ENCODE data around the gene NPTN.

DNA sequence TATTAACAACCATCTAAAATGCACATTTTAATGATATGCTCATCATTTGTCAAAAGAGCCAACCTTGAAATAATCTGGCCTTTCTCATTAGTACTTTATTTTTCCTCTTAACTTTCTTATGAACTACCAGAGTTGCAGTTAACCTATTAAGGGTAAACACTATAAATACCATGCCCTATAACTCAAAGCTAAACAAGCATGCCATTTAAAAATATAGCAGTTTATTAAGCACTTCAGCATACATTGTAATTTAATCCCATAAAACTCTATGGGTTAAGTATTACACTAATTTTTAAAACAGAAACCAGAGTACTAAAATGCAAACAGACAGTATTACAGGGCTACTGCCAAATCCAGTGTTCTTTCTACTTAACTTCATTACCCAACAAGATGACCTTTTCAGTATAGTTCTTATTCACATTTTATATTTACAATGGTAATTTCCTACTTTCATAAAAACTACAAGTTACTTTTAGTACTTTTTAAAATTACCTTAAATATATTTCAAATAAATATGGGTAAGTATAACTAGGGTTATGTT lies 11.8 kb downstream of the NPTN start:
- TF ChIP-seq PATZ1 (CRISPR knock-in tag; IDR thresholded peaks at IDR 0.05; ENCODE audit: borderline replicate concordance): no peak
- TF ChIP-seq ZC3H10 (CRISPR knock-in tag; IDR thresholded peaks at IDR 0.05): no peak
- TF ChIP-seq ARNTL (CRISPR knock-in tag; IDR thresholded peaks at IDR 0.05; ENCODE audit: borderline replicate concordance, low read depth): no peak
- no peak for TF ChIP-seq ESRRG (CRISPR knock-in tag; IDR thresholded peaks at IDR 0.05)
- no peak for TF ChIP-seq POU6F1 (CRISPR knock-in tag; IDR thresholded peaks at IDR 0.05; ENCODE audit: borderline replicate concordance, low read depth)
- TF ChIP-seq RARB (CRISPR knock-in tag; IDR thresholded peaks at IDR 0.05): no peak
- no peak for TF ChIP-seq ZFP30 (CRISPR knock-in tag; IDR thresholded peaks at IDR 0.05)
- no peak for TF ChIP-seq SNAI2 (CRISPR knock-in tag; IDR thresholded peaks at IDR 0.05)
- TF ChIP-seq, protein P1, sequence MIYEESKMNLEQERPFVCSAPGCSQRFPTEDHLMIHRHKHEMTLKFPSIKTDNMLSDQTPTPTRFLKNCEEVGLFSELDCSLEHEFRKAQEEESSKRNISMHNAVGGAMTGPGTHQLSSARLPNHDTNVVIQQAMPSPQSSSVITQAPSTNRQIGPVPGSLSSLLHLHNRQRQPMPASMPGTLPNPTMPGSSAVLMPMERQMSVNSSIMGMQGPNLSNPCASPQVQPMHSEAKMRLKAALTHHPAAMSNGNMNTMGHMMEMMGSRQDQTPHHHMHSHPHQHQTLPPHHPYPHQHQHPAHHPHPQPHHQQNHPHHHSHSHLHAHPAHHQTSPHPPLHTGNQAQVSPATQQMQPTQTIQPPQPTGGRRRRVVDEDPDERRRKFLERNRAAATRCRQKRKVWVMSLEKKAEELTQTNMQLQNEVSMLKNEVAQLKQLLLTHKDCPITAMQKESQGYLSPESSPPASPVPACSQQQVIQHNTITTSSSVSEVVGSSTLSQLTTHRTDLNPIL (CRISPR knock-in tag; IDR thresholded peaks at IDR 0.05; ENCODE audit: low read depth): no peak
- no peak for TF ChIP-seq ZFP3 (CRISPR knock-in tag; IDR thresholded peaks at IDR 0.05)
